GM19467 (cell line): ENCODE measurements around the gene DAPK1.

Experiments
- ATAC-seq: cut with Tn5 transposase; IDR thresholded peaks from one replicate; pipeline ENCODE4 v1.9.1; 2021; ENCODE audit warnings: mild to moderate bottlenecking, moderate library complexity; ENCODE audit not compliant: unreplicated experiment

Gene DAPK1

DNA sequence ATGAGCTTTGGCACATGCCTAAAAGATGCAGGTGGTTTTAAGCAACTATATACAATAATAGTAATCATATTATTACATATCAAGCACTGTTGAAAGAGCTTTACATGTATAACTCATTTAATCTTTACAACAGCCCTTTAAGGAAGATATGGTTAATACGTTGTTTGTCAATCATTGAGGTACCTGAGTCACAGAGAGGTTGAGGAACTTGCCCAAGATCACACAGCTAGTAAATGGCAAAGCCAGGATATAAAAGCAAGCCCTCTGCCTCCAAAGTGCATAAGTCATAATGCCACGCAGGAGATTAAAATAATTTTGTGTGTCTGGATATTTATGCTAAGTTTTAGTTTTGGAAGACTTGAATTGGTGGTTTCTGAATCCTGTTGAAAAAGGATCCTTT is 90.2 kb downstream of the DAPK1 start:
- ATAC-seq = no peak

GRCh38 chr9:87588339-87588738 is 90.7 kb downstream of the DAPK1 start:
- no peak for ATAC-seq

GRCh38 chr9:87590996-87591395 is 93.3 kb downstream of the DAPK1 start:
- no peak for ATAC-seq

- ATAC-seq = no peak
Measured at GRCh38 chr9:87592554-87593358, 95.1 kb downstream of the DAPK1 start.

DNA sequence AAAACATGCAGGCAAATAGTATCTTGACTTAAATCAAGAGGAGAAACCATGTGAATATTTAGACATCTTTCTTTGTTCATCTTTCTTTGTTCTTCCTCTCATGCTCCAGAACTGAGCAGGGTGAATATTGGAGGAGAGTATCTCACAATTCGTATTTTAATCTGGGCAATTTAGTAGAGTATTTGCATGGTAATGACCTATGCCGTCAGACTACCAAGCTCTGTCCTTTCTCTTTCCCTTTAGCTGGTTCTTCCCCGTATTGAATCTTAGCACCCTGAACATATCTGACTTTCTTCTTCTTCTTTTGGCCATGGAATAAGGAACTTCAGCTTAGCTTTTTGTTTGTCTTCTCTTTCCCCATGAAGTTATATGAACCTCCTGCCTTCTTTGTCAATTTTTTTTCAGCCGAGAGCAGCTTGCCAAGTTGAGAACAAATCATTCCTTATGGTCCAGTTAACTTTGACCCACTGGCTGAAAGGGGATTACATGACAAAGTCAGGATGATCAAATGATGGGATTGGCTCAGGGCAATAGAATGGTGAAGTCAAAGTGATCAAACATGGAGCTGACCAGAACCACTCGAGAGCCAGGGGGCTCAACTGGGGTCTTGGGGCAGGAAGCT is 95.8 kb downstream of the DAPK1 start:
- ATAC-seq = no peak

DNA sequence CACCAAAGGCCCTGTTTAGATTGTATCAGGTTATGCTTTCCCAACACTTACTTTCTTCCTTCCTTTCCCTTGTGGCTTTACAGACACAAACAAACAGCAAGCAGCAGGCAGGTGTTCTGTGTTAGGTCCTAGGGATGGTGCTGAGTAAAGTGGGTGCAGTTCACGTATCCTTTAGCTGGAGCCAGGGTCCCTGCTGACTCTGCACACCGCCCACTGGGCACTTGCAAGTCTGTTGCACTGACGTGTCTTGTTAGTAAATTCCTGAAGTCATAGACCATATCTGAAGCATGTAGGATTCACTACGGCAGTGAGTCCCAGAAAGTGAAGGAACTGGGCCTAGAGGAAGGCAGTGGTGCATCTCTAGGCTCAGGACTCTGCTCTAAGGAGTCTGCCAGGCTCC is 96.5 kb downstream of the DAPK1 start:
- no peak for ATAC-seq

DNA sequence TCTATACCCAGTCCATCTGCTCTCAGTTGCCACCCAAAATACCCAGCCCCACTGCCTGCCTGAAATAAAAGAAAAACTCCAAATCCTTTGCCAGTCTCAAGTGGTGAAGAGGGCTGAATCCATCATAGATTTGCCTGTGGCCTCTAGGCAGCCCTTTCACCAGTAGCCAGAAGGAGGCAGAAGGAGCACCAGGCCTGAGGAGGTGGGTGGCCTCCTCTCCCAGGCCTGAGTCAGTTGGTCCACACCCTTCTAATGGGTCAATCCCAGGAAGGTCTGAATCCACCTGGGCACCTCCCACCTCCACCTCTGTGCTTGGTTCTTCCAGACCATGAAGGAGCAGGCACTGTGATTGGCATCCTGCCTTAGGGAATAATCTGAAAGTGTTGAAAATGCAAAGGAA is 97.0 kb downstream of the DAPK1 start:
- ATAC-seq = no peak

DNA sequence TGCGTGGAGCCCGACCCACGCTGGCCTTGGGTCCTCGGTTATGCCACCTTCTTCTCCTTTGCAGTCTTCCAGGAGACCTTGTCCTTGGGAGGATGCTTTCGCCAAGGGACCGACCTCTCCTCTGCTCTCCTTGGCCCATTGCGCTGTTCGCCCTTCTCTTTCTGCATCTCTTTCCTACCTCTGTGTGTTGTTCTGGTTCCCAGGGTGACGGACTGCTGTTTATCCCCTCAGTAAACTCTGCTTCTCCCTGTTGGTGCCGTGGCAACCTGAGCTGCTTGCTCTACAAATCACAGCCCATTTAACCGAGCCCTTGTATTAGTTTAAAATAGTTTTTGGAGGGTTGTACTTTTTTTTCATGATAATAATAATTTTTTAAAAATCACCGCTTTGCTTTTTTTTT is 97.9 kb downstream of the DAPK1 start:
- ATAC-seq = no peak

DNA sequence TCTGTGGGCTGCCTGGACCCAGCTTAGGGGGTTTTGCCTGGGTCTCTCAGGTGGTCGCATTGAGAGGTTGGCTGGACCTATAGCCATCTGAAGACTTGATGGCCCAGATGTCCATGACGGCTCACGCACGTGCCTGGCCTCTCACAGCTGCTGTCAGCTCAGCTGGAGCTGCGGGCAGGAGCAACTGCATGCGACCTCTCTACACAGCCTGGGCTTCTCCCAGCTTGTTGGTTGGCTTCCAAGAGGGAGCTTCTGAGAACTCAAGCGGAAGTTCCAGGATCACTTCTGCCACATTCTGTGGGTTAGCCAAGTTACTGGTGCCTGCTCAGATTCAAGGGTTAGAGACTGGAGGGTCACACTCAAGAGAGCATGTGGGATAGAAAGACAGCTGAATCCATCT is 99.2 kb downstream of the DAPK1 start:
- ATAC-seq = no peak

DNA sequence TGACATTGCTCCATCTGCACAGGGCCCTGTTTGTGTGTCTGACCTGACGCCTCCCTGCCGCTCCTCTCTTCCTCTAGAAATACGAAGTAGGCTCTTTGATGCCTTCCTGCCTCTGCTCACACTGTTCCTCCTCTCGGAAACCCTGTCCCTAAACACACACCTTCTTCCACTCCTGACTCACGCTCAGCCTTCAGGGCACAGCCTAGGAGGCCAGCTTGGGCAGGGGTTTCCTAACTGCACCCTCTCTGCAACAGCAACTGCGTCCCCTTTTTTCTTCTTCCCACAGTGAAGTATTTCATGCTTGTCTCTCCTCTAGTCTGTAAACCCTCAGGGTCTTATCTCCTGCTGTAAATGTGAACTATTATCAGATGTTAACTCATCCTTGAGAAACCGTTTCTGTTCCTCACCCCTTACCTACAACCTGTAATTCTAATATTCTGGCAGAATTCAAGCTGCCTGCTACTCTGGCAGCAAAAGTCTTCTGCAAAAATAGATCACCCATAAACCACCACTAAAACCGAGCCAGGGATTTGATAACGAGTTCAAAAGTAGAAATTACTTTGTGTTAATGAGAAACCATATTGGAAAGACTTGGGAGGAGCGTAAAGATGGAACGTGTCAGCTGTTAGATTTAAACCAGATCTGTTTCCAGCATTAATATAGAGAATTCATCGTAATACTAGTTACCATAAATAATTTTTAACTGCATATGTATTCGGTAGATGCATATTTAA is 100.2 kb downstream of the DAPK1 start:
- ATAC-seq = no peak

DNA sequence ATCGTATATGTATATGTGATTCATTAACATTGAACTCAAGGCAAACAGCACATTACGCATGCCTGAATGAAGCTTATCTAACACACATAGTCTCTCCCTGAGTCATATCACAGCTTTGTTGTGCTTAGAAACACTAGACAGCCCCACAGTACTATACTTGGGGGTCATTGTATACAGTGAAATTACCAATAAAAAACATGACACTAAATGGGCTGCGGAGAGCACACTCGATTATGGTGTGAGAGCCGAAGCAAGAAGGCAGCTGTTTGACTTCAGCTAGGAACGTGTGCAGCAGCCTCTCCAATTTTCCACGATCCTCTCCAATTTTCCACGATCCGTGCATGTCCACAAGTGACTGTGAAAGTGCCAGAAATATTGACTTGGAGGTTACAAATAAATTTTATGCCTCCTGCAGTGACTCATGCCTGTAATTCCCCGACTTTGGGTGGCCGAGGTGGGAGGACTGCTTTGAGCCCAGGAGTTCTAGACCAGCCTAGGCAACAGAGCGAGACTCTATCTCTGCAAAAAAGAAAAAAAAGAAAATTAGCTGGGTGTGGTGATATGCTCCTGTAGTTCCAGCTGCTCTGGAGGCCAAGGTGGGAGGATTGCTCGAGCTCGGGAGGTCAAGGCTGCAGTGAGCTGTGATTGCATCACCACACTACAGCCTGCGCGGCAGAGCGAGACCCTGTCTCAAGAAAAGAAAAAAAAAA is 102.4 kb downstream of the DAPK1 start:
- ATAC-seq = no peak

DNA sequence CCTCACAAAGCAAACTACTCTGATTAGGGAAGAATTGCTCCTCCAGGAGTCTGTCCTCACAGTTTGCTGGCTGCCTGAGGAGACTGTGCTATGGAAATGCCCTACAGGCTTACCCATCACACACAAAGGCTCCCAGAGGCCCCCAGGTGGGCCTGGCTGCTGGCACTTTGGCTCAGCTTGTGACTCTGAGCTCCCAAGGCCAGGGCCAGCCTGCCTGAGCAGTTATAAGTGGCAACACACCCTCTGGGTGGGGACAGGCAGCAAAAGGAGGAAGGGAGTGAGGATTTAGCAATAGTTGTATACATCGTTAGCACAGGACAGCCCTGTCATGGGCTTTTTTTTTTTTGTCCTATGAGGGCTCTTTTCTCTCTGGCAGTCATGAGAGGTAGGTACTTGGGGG is 103.5 kb downstream of the DAPK1 start:
- no peak for ATAC-seq

DNA sequence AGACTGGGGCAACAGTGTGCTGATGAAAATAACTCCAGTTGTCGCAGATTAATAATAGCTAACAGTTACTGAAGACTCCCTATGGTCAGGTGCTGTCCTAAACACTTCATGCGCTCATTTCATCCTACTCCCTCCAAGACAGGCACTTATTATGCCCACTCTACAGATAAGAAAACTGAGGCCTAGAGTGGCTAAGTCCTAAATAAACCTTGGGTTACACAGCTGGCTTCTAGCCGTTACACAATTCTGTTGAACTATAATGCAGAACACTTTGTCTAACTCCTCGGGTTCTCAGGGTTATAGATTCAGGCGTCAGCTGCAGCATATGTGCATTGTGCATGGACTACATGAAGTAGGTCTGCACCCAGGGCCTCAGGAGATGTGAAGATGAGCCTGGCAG is 103.9 kb downstream of the DAPK1 start:
- ATAC-seq = no peak

DNA sequence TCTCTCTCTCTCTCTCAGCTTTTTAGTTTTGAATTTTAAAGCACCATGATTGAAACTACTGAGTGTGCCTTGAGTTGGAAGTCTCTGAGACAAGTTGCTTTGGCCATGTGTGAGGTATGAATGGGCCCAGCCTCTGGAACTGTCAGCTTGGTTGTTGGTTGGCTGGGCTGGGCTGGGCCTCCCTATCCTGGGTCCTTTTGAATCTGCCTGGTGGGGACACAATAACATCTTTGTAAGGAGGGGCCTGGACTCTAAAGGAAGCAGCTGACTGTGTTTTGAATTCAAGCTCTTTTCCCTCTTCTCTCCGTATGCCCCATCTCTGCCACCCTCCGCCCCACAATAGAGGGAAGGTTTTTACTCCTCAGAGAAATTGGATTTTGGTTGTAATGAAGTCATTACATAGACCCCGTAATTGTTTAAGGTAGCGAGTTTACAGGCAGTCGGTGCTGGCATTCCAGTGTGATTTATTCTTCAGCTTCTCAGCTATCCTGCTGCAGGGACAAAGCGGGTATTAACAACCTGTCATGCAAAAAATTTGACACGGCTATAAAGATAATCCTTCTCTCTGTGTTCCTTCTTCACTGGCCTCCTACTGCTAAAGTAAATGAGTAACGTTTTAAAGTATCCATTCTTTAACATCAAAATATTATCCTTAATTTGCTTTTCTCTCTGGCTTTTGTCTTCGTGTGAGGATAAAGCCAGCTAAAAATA is 105.4 kb downstream of the DAPK1 start:
- no peak for ATAC-seq

DNA sequence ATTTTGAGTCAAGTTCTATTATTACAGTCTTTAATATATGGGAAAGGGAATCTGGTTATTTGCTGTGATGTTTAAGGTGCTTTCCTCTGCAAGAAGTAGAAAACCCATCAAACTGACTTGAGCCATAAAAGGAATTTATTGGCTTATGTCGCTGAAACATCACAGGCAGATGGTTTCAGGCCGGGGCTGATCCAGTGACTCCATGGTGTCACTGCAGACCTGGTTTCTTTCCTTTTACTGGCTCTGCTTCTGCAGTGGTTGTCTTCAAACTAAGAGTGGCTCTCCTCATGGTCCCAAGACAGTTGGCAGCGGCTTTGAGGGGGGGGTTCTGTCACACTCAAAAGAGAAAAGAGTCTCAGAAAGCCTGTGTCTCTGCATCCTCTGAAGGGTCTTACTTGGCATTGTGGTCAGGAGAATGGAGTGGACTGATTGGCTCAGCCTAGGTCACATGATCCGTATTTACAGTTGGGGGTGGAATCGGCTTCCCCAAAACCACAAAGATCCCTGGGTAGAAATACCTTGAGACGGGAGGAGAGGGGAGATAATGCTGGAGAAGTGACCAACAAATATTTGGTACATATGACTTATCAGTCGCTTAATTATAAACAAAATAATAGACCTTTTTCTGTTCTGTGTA is 106.3 kb downstream of the DAPK1 start:
- ATAC-seq = no peak

- ATAC-seq = no peak
Measured at GRCh38 chr9:87604886-87605588, 107.4 kb downstream of the DAPK1 start.

DNA sequence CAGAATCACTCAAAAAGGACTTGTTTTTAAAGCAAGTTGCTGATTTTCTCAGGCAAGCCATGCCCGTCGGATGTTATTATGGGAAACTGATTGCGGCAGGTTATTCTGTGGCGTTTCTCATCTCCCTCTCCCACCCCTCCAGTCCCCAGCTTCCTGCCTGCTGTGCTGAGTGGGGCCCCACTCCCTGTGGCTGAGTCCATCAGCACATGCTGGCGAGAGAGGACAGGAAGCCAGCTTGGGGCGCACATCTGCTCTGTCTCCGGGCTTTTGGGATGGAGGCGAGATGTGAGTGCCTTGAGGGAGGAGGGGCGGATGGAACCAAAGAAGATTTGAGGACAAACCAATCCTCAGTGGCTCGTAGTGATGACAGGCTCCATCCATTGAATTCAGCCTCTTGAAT is 108.0 kb downstream of the DAPK1 start:
- no peak for ATAC-seq

GRCh38 chr9:87606841-87607521 is 109.3 kb downstream of the DAPK1 start:
- ATAC-seq = no peak

- no peak for ATAC-seq
Measured at GRCh38 chr9:87607859-87608258, 110.2 kb downstream of the DAPK1 start.
